ENCODE results near the gene LPIN1. TPM values are rescaled to one million over a fixed set of nuclear protein-coding genes. Genes with fewer than 3 reads are reported as not detected.

Gene LPIN1
- total and polyA plus RNA-seq, 4 donors: 10.1 to 27.4 (median 13.4) TPM

GRCh38 chr2:11744631-11745394 is 1.6 kb upstream of the LPIN1 start:
- Histone ChIP-seq H3K9me3 (ENCODE audit: control insufficient read depth in 4 of 4, low read length in 3 of 4) (no peaks in the 10 kb centered on the region), H3K27me3 (ENCODE audit: control insufficient read depth in 4 of 4, insufficient read depth in 4 of 4, low read length in 3 of 4) (no peaks in the 10 kb centered on the region), H3K36me3 (ENCODE audit: control insufficient read depth in 4 of 4, insufficient read depth in 3 of 4, low read depth in 1 of 4, low read length in 3 of 4) (no peaks in the 10 kb centered on the region), H3K4me1 (ENCODE audit: control insufficient read depth in 4 of 4, insufficient read depth in 4 of 4, low read length in 3 of 4) (peaks cover 18 to 48% (median 34%) of the 10 kb centered on the region in 4 donors), H3K9ac (ENCODE audit: low read depth in 1 of 2, low read length in 2 of 2) (no peak overlapping the region), H3K4me3 (ENCODE audit: low read depth in 1 of 3, low read length in 3 of 3) (no peak overlapping the region), H3K27ac (ENCODE audit: low read depth in 1 of 2, low read length in 2 of 2) (peak overlapping the region; percentile 71 to 80)
- WGBS: 80% methylated on average over 14 of the region's 14 CpGs
- TF ChIP-seq JUND (IDR thresholded peaks at IDR 0.05) (no peak), RXRA (IDR thresholded peaks at IDR 0.05) (no peak), REST (IDR thresholded peaks at IDR 0.05) (no peak), HNF4A (conservative IDR thresholded peaks at IDR 0.05) (no peak), CTCF (IDR thresholded peaks at IDR 0.05; ENCODE audit: low read depth, low read length, missing input control) (peak; percentile 46), SP1 (IDR thresholded peaks at IDR 0.05) (no peak), RAD21 (IDR thresholded peaks at IDR 0.05) (peak; percentile 51 to 59), MAX (IDR thresholded peaks at IDR 0.05) (no peak), TAF1 (conservative IDR thresholded peaks at IDR 0.05) (no peak), GABPA (IDR thresholded peaks at IDR 0.05 in 1 of 2, conservative IDR thresholded peaks at IDR 0.05 in 1 of 2) (no peak)
- no peak for DNase-seq (ENCODE audit: low spot score)

GRCh38 chr2:11745613-11746375 is 638 bp upstream of the LPIN1 start:
- H3K9me3 ChIP-seq (ENCODE audit: control insufficient read depth in 4 of 4, low read length in 3 of 4): no peaks in the 10 kb centered on the region
- no peaks in the 10 kb centered on the region for H3K27me3 ChIP-seq (ENCODE audit: control insufficient read depth in 4 of 4, insufficient read depth in 4 of 4, low read length in 3 of 4)
- H3K9ac ChIP-seq (ENCODE audit: low read depth in 1 of 2, low read length in 2 of 2): peak overlapping the region in 1 of 2 donors; percentile 36
- H3K4me3 ChIP-seq (ENCODE audit: low read depth in 1 of 3, low read length in 3 of 3): no peak overlapping the region
- no peaks in the 10 kb centered on the region for H3K36me3 ChIP-seq (ENCODE audit: control insufficient read depth in 4 of 4, insufficient read depth in 3 of 4, low read depth in 1 of 4, low read length in 3 of 4)
- DNase-seq (ENCODE audit: low spot score): no peak
- H3K4me1 ChIP-seq (ENCODE audit: control insufficient read depth in 4 of 4, insufficient read depth in 4 of 4, low read length in 3 of 4): peaks cover 18 to 50% (median 34%) of the 10 kb centered on the region in 4 donors
- peak overlapping the region; percentile 27 to 51 for H3K27ac ChIP-seq (ENCODE audit: low read depth in 1 of 2, low read length in 2 of 2)
- WGBS: 63% methylated on average over 27 of the region's 27 CpGs
- no peak for TF ChIP-seq ATF3 (IDR thresholded peaks at IDR 0.05)

Data from liver (tissue), 9 donors.